ENCODE data around the gene ARFGEF2. TPM values are rescaled to one million over a fixed set of nuclear protein-coding genes. Genes with fewer than 3 reads are reported as not detected.

ARFGEF2 gene
- total RNA-seq, 4 donors from 2014 or later: 29.9 to 84.7 (median 39.1) TPM

DNA sequence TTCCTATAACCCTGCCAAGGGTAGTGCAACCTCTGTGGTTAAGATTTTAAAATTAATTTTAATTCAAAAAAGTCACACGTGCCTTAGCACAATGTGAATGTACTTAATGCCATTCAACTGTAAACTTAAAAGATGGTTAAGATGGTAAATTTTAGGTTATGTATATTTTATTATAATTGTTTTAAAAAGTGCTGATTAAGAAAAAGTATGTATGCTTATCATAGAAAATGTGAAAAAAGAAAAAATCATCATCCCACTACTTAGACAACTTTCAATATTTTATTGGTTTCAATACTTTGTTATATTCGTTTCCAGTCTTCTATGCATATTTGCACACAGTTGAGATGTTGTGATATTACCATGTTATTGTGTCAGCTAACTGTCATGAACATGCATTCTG, 18.7 kb downstream of the ARFGEF2 start:
- no peaks in the 10 kb centered on the region for H3K27me3 ChIP-seq
- H3K27ac ChIP-seq: no peak overlapping the region
- no peak for DNase-seq (ENCODE audit: low spot score in 2 of 2)
- no peaks in the 10 kb centered on the region for H3K9me3 ChIP-seq
- peaks cover 4% of the 10 kb centered on the region for H3K4me1 ChIP-seq
- H3K4me3 ChIP-seq: no peak overlapping the region
- no peak for TF ChIP-seq POLR2AphosphoS5 (IDR thresholded peaks at IDR 0.05)
- no peak for TF ChIP-seq POLR2A (IDR thresholded peaks at IDR 0.05)
- no peak for TF ChIP-seq EP300 (IDR thresholded peaks at IDR 0.05)
- no peak for TF ChIP-seq CTCF (IDR thresholded peaks at IDR 0.05)
- H3K36me3 ChIP-seq: peaks cover 33% of the 10 kb centered on the region
- 88% methylated on average over 2 of the region's 2 CpGs for whole genome bisulfite sequencing

DNA sequence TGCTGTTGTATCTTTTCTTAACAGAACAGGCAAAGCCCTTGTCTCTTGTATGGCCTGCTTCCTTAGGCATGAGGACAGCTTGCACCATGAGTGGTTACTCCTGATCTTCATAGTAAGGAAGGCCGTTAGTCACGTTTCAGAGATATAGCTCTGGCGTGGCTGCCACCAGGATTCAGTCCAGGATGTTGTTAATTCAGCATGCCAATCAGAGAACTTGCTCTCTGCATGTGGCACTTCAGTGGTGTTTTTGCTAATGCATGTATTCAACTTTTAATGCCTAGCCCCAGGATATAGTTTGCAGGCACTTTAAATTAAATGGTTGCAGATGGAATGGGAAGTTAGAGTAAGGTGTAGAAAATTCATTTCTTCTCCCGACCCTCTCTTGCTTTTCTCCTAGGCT, 20.0 kb downstream of the ARFGEF2 start:
- WGBS: 56% methylated on average over 4 of the region's 4 CpGs
- no peaks in the 10 kb centered on the region for H3K27me3 ChIP-seq
- H3K4me3 ChIP-seq: no peak overlapping the region
- H3K4me1 ChIP-seq: peaks cover 9% of the 10 kb centered on the region
- no peaks in the 10 kb centered on the region for H3K9me3 ChIP-seq
- DNase-seq (ENCODE audit: low spot score in 2 of 2): no peak
- H3K27ac ChIP-seq: no peak overlapping the region
- no peak for TF ChIP-seq POLR2AphosphoS5 (IDR thresholded peaks at IDR 0.05)
- TF ChIP-seq EP300 (IDR thresholded peaks at IDR 0.05): no peak
- TF ChIP-seq POLR2A (IDR thresholded peaks at IDR 0.05): no peak
- TF ChIP-seq CTCF (IDR thresholded peaks at IDR 0.05): no peak
- peaks cover 42% of the 10 kb centered on the region for H3K36me3 ChIP-seq

DNA sequence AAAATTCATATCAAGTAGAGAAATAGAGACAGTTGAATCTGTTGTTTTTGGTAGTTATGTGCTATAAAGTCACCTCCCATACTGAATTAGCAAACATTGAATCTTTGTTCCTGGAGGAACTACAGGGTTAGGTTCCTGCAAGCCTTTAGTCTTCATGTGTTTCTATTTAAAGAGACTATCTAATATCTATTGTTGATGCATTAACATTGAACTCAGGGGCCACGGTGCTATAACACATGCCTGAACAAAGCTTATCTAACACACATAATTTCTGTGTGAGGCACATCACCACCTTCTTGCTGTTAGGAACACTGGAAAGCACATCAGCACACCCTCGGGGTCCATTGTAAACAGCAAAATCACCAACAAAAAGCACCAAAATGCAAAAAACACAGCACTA, 21.2 kb downstream of the ARFGEF2 start:
- WGBS: 59% methylated on average over 2 of the region's 2 CpGs
- no peak overlapping the region for H3K27ac ChIP-seq
- H3K27me3 ChIP-seq: no peaks in the 10 kb centered on the region
- no peak overlapping the region for H3K4me3 ChIP-seq
- no peaks in the 10 kb centered on the region for H3K9me3 ChIP-seq
- H3K4me1 ChIP-seq: peaks cover 6% of the 10 kb centered on the region
- H3K36me3 ChIP-seq: peaks cover 47% of the 10 kb centered on the region
- TF ChIP-seq POLR2A (IDR thresholded peaks at IDR 0.05) (no peak), POLR2AphosphoS5 (IDR thresholded peaks at IDR 0.05) (no peak), EP300 (IDR thresholded peaks at IDR 0.05) (no peak), CTCF (IDR thresholded peaks at IDR 0.05) (no peak)
- DNase-seq (ENCODE audit: low spot score in 2 of 2): no peak

GRCh38 chr20:48944663-48945297, 23.3 kb downstream of the ARFGEF2 start:
- no peaks in the 10 kb centered on the region for H3K27me3 ChIP-seq
- no peaks in the 10 kb centered on the region for H3K9me3 ChIP-seq
- WGBS: 96% methylated on average over 3 of the region's 3 CpGs
- peaks cover 5% of the 10 kb centered on the region for H3K4me1 ChIP-seq
- H3K36me3 ChIP-seq: peaks cover 65% of the 10 kb centered on the region
- TF ChIP-seq EP300 (IDR thresholded peaks at IDR 0.05) (no peak), CTCF (IDR thresholded peaks at IDR 0.05) (no peak), POLR2A (IDR thresholded peaks at IDR 0.05) (no peak), POLR2AphosphoS5 (IDR thresholded peaks at IDR 0.05) (no peak)
- H3K27ac ChIP-seq: peak overlapping the region; percentile 67
- H3K4me3 ChIP-seq: no peak overlapping the region
- DNase-seq (ENCODE audit: low spot score in 2 of 2): no peak

GRCh38 chr20:48945840-48946514, 24.5 kb downstream of the ARFGEF2 start:
- 68% methylated on average over 6 of the region's 6 CpGs for WGBS

More at GRCh38 chr20:48945840-48946514, 24.5 kb downstream of the ARFGEF2 start:
- Histone ChIP-seq H3K36me3 (peaks cover 74% of the 10 kb centered on the region), H3K27me3 (no peaks in the 10 kb centered on the region), H3K27ac (peak overlapping the region; percentile 67), H3K9me3 (no peaks in the 10 kb centered on the region), H3K4me1 (peaks cover 5% of the 10 kb centered on the region), H3K4me3 (no peak overlapping the region)
- DNase-seq (ENCODE audit: low spot score in 2 of 2): no peak
- TF ChIP-seq POLR2AphosphoS5 (IDR thresholded peaks at IDR 0.05) (peak in 1 of 3 donors; percentile 49), CTCF (IDR thresholded peaks at IDR 0.05) (no peak)
